HG02588 (cell line): ENCODE data around the gene NT5C2.

Experiments used
- ATAC-seq: cut with Tn5 transposase; IDR thresholded peaks from one replicate; pipeline ENCODE4 v1.9.1; 2021; ENCODE audit warnings: mild to moderate bottlenecking, moderate library complexity; ENCODE audit not compliant: unreplicated experiment

Gene NT5C2

DNA sequence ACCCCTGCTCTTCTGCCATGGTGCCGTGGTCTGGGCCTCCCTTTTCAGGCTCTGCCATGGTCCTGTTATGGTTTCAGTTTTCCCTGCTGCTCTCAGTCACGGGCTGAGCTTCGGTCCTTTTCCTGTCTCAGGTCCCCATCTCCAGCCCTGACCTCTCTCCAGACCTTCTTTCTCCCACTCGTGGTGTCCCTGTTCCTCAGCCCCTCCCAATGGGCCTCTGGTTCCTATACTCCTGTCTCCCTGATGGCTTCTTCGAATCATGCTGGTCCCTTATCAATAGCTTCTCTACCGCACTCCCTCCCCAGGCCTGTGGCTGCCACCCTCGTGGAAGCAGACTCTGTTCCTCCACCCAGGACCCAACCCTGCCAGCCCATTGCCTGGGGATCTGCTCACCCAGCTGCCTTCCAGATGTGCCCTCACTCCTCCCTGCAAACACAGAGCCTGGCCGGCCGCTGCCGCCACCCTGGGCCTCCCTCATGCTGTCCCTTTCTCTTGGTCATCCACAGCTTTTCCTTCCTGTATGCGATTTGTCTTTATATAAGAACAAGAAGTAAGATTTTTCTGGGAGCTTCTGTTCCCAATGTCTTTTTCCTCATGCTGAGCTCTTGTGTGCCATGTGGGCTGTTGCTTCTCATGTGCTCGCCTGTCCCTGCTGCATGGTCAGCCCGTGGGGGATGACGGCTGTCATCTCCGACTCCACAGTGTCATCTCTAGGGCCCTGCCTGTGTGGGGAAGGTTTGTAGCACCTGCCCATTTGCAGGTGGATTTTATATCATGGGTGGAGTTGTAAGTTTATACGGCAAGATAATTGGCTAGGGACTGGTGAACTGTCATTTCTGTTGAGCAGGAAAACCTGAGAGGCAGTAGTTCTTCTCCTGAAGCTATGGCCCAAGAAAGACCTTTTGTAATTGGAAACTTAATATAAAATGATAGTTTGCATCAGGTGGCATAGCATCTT, 126.7 kb downstream of the NT5C2 start:
- ATAC-seq = no peak

- ATAC-seq = no peak
These were observed 128.1 kb downstream of the NT5C2 start for GRCh38 chr10:103064956-103065355.

GRCh38 chr10:103062854-103063590, 130.1 kb downstream of the NT5C2 start:
- ATAC-seq = no peak

GRCh38 chr10:103060575-103060974, 132.5 kb downstream of the NT5C2 start:
- no peak for ATAC-seq

DNA sequence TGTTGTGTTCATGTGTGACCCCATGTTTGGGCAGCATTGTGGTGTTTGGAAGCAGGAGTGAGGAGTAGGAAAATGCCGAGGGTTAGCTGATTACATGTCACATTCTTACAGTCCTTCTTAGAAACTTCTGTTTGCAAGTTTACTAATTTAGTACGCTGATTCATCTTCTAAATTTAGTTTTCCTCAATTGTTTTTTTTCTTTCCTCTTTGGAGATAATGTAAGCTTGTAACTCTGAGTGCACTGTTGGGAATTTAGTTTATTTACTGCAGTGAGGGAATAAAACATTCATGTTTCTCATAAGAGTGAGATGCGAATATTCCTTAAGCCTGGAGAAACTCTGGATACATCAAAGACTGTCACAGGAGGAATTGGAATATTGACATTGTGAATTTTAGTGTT, 135.0 kb downstream of the NT5C2 start:
- ATAC-seq = no peak

GRCh38 chr10:103055105-103055504, 138.0 kb downstream of the NT5C2 start:
- no peak for ATAC-seq

GRCh38 chr10:103054621-103055020, 138.5 kb downstream of the NT5C2 start:
- ATAC-seq = no peak

GRCh38 chr10:103053659-103054581, 139.2 kb downstream of the NT5C2 start:
- peak; percentile 58 for ATAC-seq

DNA sequence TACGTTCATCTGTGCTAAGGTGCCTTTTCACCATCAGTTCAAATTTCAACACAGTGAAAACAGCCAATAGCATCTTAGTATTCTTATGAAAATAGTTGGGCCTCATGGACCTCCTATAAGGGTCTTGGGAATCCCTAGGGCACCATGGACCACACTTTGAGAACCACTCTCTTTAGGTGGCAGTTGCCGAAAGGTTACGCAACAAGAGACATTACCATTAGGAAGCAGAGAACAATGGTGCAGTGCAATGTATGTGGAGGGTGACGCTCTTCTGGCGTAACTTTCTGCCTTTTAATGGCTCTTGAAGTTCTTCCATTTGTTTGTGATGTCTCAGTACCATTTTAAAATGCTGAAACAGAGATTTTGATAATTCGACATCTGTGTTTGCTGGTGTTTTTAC, 143.8 kb downstream of the NT5C2 start:
- ATAC-seq = no peak

DNA sequence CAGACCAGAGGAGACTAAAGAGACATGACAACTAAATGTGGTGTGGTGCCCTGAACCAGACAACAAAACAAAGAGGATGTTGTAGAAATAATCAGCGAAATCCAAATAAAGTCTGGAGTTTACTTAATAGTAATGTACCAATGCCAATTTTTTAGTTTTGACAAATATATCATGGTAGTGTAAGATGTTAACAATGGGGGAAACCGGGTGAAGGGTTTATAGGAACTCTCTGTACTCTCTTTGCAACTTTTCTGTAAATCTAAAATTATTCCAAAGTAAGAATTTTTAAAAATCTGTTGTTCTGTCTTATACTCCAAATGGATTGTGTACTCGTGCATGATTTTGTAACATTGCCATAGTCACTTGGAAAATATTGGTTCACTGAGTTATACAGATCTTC, 145.7 kb downstream of the NT5C2 start:
- no peak for ATAC-seq

- no peak for ATAC-seq
These were observed 147.1 kb downstream of the NT5C2 start for GRCh38 chr10:103045961-103046360.

DNA sequence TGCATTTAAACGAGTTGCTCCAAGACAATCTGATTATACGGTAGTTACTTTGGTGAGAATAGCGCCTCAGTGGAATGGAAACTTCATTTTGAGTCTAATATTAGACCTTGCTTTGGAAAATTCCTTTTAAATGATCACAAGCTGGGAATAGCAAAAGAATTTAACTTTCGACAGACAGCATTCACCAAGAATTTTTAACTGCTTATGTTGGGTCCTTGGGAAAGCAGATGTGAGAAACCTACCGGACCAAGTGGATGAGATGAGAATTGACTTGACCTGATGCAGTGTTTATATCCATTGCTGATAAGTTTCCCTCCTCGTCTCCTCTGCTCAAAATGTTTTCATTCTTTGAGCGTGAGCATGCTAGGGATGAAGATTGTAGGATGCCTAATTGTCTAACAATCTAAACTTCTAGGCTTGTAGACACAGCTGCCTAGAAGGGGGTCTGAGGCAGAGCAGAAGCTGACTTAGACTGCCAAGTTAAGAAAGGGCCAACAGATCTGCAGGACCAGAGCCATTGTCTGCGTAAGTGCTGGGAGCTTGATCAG, 148.1 kb downstream of the NT5C2 start:
- ATAC-seq = no peak

DNA sequence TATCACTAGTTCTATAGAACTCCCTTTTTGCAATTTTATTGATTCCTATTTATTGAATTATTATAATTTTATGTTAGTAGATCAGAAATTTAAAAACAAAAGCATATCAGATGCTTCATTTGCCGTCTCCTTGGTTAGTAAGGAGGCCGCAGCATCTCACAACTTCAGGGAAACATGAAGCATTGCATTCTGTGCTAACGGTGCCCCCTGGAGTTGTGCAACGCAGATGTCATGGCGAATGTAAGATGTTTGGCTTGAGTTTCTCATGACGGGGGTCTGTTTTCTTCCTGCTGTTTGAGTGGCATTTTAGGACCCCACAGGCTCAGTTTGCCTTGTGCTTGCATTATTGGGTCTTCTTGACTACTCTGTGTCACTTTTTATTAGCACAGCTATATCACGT, 150.2 kb downstream of the NT5C2 start:
- no peak for ATAC-seq

- ATAC-seq = no peak
These were observed 150.9 kb downstream of the NT5C2 start for GRCh38 chr10:103042129-103042528.

GRCh38 chr10:103041391-103041790, 151.7 kb downstream of the NT5C2 start:
- no peak for ATAC-seq

GRCh38 chr10:103040418-103040817, 152.7 kb downstream of the NT5C2 start:
- ATAC-seq = no peak

DNA sequence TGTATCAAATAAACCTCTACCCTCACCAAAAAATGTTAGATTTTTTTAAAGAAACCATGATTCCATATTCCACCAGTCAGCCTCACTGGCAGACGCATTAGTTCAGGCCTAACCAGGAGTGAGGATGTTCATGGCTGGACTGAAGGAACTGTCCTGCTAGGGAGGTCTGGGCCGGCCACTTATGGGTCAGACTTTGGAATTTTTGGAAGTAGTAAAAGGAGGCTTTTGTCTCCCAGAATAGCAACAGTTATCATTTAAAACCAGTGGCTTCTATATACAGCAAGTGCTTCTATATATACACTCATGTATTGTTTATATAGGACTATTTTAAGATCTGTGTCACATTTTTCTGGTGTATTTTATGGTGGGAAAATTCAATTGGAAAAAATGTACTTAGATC, 154.5 kb downstream of the NT5C2 start:
- no peak for ATAC-seq
